GM12892 (cell line): ENCODE measurements around the gene SMIM29.

Experiments used
- POLR2A ChIP-seq: IDR thresholded peaks from 2 replicates; pipeline ENCODE4 v1.6.1; 2011; ENCODE audit warnings: low read depth, low read length, control low read depth
- POLR2AphosphoS5 ChIP-seq: IDR thresholded peaks from 2 replicates; pipeline ENCODE4 v1.6.1; 2011; ENCODE audit warnings: low read depth, low read length, control low read depth
- TAF1 ChIP-seq: IDR thresholded peaks from 2 replicates; pipeline ENCODE4 v1.6.1; 2011; ENCODE audit warnings: low read depth, mild to moderate bottlenecking, control low read depth, low read length, borderline replicate concordance

DNA sequence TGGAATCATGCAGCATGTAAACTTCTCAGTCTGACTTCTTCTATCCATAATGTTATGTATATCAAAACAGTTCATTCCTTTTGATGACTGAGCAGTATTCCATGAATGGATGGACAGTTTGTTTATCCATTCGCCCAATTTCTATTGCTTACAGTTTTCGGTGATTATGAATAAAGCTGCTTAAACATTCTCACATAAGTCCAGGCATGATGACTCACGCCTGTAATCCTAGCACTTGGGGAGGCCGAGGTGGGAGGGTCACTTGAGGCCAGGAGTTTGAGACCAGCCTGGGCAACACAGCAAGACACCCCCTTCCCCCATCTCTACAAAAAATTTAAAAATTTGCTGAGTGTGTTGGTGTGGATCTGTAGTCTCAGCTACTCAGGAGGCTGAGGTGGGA is 35.0 kb downstream of the SMIM29 start:
- no peak for TF ChIP-seq POLR2A
- TF ChIP-seq POLR2AphosphoS5 = no peak
- TF ChIP-seq TAF1 = no peak
